ENCODE measurements around the gene SLC8A1. TPM values are rescaled to one million over a fixed set of nuclear protein-coding genes. Genes with fewer than 3 reads are reported as not detected.

SLC8A1 gene
- total RNA-seq, 1 donor from 2014 or later, result 34.8 TPM

DNA sequence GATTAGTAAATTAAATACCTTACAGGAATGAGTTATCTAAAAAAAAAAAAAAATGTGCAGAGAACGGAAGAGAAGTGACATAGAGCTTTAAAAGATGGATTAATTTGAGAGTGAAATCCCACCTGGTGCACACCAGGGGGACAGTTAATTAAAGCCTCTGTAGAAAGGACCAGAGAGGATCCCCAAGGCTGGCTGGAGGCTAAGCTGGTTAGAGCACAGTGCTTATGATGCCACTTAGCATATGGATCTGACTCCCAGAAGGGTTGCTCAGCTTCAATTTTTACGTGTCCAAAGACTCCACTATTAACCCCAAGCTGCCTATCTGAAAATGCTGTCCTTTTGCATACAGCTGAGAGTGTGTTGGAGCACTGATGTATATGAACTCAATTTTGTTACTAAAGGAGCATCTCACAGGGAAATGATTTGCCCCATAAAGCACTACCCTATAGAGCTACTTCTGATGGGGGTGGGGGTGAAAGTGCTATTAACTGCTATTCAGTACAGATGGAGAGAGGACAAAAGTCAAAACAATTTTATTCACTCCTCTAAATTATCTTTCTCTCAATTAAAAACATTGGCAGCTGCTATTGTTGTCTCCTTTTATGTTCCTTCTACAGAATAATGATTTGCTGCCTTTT is 15.2 kb upstream of the SLC8A1 start:
- no peaks in the 10 kb centered on the region for H3K27me3 Mint-ChIP-seq (ENCODE audit: low read depth, unreplicated experiment)
- H3K9ac ChIP-seq (ENCODE audit: low read length), result no peak overlapping the region
- FAIRE-seq (no peak), DNase-seq (ENCODE audit: low read depth) (no peak)
- H3K4me1 Mint-ChIP-seq (ENCODE audit: low read depth, unreplicated experiment), result no peaks in the 10 kb centered on the region
- no peaks in the 10 kb centered on the region for H3K36me3 ChIP-seq (ENCODE audit: insufficient read depth, low read length)
- no peak for TF ChIP-seq EZH2 (IDR thresholded peaks at IDR 0.05; ENCODE audit: insufficient read depth, low read length)
- TF ChIP-seq, protein P1, sequence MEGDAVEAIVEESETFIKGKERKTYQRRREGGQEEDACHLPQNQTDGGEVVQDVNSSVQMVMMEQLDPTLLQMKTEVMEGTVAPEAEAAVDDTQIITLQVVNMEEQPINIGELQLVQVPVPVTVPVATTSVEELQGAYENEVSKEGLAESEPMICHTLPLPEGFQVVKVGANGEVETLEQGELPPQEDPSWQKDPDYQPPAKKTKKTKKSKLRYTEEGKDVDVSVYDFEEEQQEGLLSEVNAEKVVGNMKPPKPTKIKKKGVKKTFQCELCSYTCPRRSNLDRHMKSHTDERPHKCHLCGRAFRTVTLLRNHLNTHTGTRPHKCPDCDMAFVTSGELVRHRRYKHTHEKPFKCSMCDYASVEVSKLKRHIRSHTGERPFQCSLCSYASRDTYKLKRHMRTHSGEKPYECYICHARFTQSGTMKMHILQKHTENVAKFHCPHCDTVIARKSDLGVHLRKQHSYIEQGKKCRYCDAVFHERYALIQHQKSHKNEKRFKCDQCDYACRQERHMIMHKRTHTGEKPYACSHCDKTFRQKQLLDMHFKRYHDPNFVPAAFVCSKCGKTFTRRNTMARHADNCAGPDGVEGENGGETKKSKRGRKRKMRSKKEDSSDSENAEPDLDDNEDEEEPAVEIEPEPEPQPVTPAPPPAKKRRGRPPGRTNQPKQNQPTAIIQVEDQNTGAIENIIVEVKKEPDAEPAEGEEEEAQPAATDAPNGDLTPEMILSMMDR (IDR thresholded peaks at IDR 0.05; ENCODE audit: insufficient read depth, low read depth, low read length), result no peak
- no peak overlapping the region for H3K27ac ChIP-seq (ENCODE audit: low read depth, low read length)
- H2AFZ ChIP-seq (ENCODE audit: low read depth, low read length), result no peak overlapping the region
- H3K4me3 ChIP-seq (ENCODE audit: insufficient read depth, low read depth, low read length), result no peak overlapping the region
- H3K4me2 ChIP-seq (ENCODE audit: low read length), result no peak overlapping the region
- no peaks in the 10 kb centered on the region for H4K20me1 ChIP-seq (ENCODE audit: insufficient read depth, low read length)
- H3K4me3 Mint-ChIP-seq (ENCODE audit: unreplicated experiment), result no peak overlapping the region
- no peak overlapping the region for H3K27ac Mint-ChIP-seq (ENCODE audit: unreplicated experiment)
- H3K4me1 ChIP-seq (ENCODE audit: insufficient read depth, low read length), result no peaks in the 10 kb centered on the region
- no peaks in the 10 kb centered on the region for H3K9me3 Mint-ChIP-seq (ENCODE audit: unreplicated experiment)
- no peaks in the 10 kb centered on the region for H3K79me2 ChIP-seq (ENCODE audit: insufficient read depth, low read length)
- H3K36me3 Mint-ChIP-seq (ENCODE audit: low read depth, unreplicated experiment), result no peaks in the 10 kb centered on the region
- H3K27me3 ChIP-seq (ENCODE audit: insufficient read depth, low read length), result no peaks in the 10 kb centered on the region
- H3K9me3 ChIP-seq (ENCODE audit: insufficient read depth, low read depth, low read length), result no peaks in the 10 kb centered on the region

DNA sequence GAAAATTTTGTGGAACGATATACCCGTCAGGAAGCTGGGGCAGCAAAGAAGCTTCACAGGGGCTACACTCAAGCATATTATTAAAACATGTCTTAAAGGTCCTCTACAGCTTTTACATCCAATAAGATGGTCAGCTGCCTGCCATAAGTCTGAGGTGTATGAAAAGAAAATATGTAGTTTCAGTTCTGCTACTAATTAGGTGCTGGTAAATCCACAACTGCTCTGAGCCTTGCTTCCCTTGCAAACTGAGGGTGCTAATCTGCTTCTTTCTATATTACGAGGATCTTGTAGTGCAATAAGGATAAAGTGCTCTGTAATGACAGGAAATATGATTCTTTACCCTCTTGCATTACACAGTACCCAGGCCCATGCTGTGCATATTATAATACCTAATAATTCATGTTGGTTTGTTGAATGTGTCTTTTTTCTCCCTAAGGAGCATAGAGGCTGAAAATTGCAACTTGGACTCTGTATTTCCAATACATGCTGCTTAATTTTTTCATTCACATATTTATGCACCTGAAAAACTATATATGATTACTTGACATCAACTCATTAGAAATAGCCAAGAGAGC is 14.5 kb upstream of the SLC8A1 start:
- Histone ChIP-seq H3K9me3 (ENCODE audit: insufficient read depth, low read depth, low read length) (no peaks in the 10 kb centered on the region), H3K27me3 (ENCODE audit: insufficient read depth, low read length) (no peaks in the 10 kb centered on the region), H3K9ac (ENCODE audit: low read length) (no peak overlapping the region), H3K4me1 (ENCODE audit: insufficient read depth, low read length) (no peaks in the 10 kb centered on the region), H3K36me3 (ENCODE audit: insufficient read depth, low read length) (no peaks in the 10 kb centered on the region), H2AFZ (ENCODE audit: low read depth, low read length) (no peak overlapping the region), H3K27ac (ENCODE audit: low read depth, low read length) (no peak overlapping the region), H3K4me3 (ENCODE audit: insufficient read depth, low read depth, low read length) (no peak overlapping the region), H4K20me1 (ENCODE audit: insufficient read depth, low read length) (no peaks in the 10 kb centered on the region), H3K79me2 (ENCODE audit: insufficient read depth, low read length) (no peaks in the 10 kb centered on the region), H3K4me2 (ENCODE audit: low read length) (no peak overlapping the region)
- Mint-ChIP-seq H3K36me3 (ENCODE audit: low read depth, unreplicated experiment) (no peaks in the 10 kb centered on the region), H3K4me3 (ENCODE audit: unreplicated experiment) (no peak overlapping the region), H3K27me3 (ENCODE audit: low read depth, unreplicated experiment) (no peaks in the 10 kb centered on the region), H3K9me3 (ENCODE audit: unreplicated experiment) (no peaks in the 10 kb centered on the region), H3K4me1 (ENCODE audit: low read depth, unreplicated experiment) (no peaks in the 10 kb centered on the region), H3K27ac (ENCODE audit: unreplicated experiment) (no peak overlapping the region)
- FAIRE-seq, result no peak
- DNase-seq (ENCODE audit: low read depth), result no peak
- TF ChIP-seq, protein P1 (IDR thresholded peaks at IDR 0.05; ENCODE audit: insufficient read depth, low read depth, low read length), result no peak
- no peak for TF ChIP-seq EZH2 (IDR thresholded peaks at IDR 0.05; ENCODE audit: insufficient read depth, low read length)

DNA sequence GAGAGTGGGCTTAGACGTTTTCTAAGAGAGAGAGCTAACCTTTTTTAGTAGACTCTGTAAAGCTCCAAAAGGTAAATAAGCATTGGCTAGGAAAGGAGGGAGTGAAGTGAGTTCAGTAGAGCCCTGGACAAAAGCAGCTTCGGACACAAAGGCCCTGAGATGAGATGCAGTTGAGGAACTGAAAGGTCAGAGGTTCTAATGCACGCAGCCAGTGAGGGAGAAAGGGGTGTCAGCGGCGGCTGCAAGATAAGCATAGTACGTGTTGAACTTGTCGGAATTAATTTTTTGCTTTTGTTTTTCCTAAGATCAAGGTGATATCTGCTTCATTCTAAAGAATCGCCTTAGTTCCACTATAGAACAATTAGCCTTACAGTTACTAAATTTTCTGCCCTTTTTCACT is 11.2 kb upstream of the SLC8A1 start:
- TF ChIP-seq, protein P1 (IDR thresholded peaks at IDR 0.05; ENCODE audit: insufficient read depth, low read depth, low read length), result no peak
- TF ChIP-seq EZH2 (IDR thresholded peaks at IDR 0.05; ENCODE audit: insufficient read depth, low read length), result no peak
- FAIRE-seq (no peak), DNase-seq (ENCODE audit: low read depth) (no peak)
- Histone ChIP-seq H3K27me3 (ENCODE audit: insufficient read depth, low read length) (no peaks in the 10 kb centered on the region), H4K20me1 (ENCODE audit: insufficient read depth, low read length) (no peaks in the 10 kb centered on the region), H2AFZ (ENCODE audit: low read depth, low read length) (no peak overlapping the region), H3K27ac (ENCODE audit: low read depth, low read length) (no peak overlapping the region), H3K4me1 (ENCODE audit: insufficient read depth, low read length) (peaks cover 4% of the 10 kb centered on the region), H3K36me3 (ENCODE audit: insufficient read depth, low read length) (no peaks in the 10 kb centered on the region), H3K4me3 (ENCODE audit: insufficient read depth, low read depth, low read length) (no peak overlapping the region), H3K9ac (ENCODE audit: low read length) (no peak overlapping the region), H3K79me2 (ENCODE audit: insufficient read depth, low read length) (no peaks in the 10 kb centered on the region), H3K9me3 (ENCODE audit: insufficient read depth, low read depth, low read length) (no peaks in the 10 kb centered on the region), H3K4me2 (ENCODE audit: low read length) (no peak overlapping the region)
- H3K36me3 Mint-ChIP-seq (ENCODE audit: low read depth, unreplicated experiment), result no peaks in the 10 kb centered on the region
- H3K9me3 Mint-ChIP-seq (ENCODE audit: unreplicated experiment), result no peaks in the 10 kb centered on the region
- H3K4me1 Mint-ChIP-seq (ENCODE audit: low read depth, unreplicated experiment), result peaks cover 6% of the 10 kb centered on the region
- no peak overlapping the region for H3K27ac Mint-ChIP-seq (ENCODE audit: unreplicated experiment)
- no peak overlapping the region for H3K4me3 Mint-ChIP-seq (ENCODE audit: unreplicated experiment)
- no peaks in the 10 kb centered on the region for H3K27me3 Mint-ChIP-seq (ENCODE audit: low read depth, unreplicated experiment)

All from astrocyte (in vitro differentiated cells and primary cell).